ENCODE data around the gene STAB1.

The STAB1 gene

GRCh38 chr3:52563984-52564383 is 68.8 kb downstream of the STAB1 start:
- DNase-seq (ENCODE audit: low spot score) = no peak

GRCh38 chr3:52568069-52568468 is 72.9 kb downstream of the STAB1 start:
- DNase-seq (ENCODE audit: low spot score) = no peak

DNA sequence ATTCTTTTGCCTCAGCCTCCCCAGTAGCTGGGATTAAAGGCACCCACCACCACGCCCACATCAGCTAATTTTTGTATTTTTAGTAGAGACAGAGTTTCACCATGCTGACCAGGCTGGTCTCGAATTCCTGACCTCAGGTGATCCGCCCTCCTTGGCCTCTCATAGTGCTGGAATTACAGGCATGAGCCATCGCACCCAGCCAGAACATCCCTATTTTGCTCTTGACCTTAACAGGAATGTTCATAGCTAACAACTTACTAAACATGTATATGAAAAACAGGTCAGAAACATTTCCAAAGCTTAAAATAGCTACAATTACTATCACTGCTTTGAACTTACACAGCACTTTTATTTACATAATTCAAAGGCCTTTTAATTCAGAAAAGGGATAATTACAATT is 74.9 kb downstream of the STAB1 start:
- no peak for DNase-seq (ENCODE audit: low spot score)

GRCh38 chr3:52572221-52572620 is 77.1 kb downstream of the STAB1 start:
- no peak for DNase-seq (ENCODE audit: low spot score)
